HG03280 (cell line): Measurements from ENCODE around the gene RRAS2.
"Not testable (repeated sequence)": the region's sequence is repeated elsewhere in the genome, so short reads cannot be mapped to it uniquely, and the experiment has no call there.

Source experiments
- ATAC-seq: cut with Tn5 transposase; IDR thresholded peaks from one replicate; pipeline ENCODE4 v1.9.1; 2021; ENCODE audit warnings: mild to moderate bottlenecking, moderate library complexity; ENCODE audit not compliant: unreplicated experiment

Gene RRAS2

DNA sequence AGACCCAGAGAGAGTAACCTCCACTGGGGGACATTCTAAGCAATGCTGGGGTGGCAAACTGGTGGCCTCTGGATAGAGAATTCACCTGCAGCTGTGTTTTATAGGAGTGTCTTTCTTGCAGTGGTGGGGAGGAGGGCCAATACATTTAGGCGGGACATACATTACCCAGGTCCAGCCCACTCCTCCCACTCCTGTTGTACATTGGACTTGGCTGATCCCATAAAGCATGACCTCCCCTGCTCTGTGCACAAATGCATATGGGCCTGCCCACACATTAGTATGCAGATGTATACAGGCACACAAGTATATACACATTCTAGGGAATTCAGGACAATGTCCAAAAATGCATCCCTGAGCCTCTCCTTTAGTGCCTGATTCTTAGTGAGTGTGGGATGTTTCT lies 99.1 kb downstream of the RRAS2 start:
- ATAC-seq: no peak

GRCh38 chr11:14259186-14259784 lies 99.7 kb downstream of the RRAS2 start:
- no peak for ATAC-seq

DNA sequence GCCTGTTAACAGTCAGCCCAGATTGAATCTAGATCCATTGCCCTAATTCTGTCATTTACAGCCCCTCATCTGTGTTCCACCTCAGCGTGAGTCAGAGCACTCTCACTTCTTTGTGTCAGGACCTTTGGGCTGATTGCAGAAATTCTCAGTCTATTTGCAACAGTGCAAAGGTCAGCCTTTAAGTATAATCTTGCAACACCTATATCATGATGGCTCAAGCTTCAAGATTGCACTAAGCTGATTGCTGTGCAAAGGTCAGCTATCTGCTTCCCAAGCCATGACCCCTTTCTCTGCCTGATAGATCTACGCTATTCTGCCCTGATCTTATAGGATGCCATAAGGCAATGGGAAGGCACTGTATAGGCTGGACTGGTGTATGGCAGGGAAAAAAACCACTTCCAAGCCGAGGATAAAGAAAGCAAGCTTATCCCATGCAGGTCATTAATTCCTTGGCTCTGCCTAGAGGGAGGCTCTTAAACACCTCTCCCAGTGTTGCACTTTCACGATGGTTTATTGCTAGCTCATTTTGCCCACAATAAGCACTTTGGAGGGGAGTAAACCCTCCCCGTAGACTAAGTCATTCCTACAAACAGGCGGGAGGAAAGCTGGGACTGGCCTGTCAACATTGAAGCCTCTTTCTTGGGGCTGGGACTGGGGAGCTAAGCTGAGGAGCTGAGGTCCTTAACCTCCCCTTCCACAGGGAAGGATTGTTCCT lies 100.6 kb downstream of the RRAS2 start:
- ATAC-seq: no peak

DNA sequence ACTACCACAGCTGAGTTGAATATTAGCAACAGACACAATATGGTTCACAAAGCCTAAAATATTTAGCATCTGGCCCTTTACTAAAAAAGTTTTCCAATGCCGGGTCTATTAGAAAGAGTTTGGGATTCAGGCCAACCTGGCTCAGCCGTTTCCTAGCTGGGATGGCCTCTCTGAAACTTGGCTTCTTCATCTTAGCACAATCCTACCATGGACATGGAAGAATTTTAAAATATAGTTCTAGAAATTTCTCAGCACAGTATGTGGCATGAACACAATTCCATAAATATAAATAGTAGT lies 103.8 kb downstream of the RRAS2 start:
- no peak for ATAC-seq

DNA sequence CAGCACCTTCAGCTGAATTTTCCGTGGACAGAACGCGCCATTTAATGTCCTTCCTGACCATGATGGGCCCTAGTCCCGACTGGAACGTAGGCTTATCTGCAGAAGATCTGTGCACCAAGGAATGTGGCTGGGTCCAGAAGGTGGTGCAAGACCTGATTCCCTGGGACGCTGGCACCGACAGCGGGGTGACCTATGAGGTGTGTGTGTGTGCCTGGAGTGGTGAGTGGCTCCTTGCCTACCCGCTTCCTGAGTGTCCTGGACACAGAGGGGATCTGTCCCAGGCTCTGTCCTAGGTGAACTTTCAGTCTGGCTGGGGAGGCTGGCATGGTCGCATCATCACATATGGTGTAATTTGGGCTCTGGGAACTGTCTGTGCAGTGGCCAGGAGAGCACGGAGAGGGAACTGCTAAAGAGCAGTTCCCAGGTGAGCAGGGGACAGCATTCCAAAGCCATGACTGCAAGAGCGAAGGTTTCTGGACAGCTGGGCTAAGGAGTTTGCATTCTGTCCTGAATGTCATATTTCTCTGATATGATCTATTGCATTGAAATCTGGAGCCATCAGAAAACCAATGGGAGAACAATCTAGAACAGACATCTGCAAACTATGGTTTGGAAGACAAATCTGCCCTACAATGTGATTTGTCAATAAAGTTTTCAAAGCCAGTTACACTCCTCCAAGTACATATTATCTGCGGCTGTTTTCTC lies 104.3 kb downstream of the RRAS2 start:
- no peak for ATAC-seq

- no peak for ATAC-seq
These were observed 105.1 kb downstream of the RRAS2 start for GRCh38 chr11:14253840-14254239.

GRCh38 chr11:14253421-14253820 lies 105.6 kb downstream of the RRAS2 start:
- no peak for ATAC-seq

- not testable (repeated sequence) for ATAC-seq
These were observed 106.5 kb downstream of the RRAS2 start for GRCh38 chr11:14252501-14252900.

GRCh38 chr11:14251754-14252153 lies 107.2 kb downstream of the RRAS2 start:
- ATAC-seq: no peak

DNA sequence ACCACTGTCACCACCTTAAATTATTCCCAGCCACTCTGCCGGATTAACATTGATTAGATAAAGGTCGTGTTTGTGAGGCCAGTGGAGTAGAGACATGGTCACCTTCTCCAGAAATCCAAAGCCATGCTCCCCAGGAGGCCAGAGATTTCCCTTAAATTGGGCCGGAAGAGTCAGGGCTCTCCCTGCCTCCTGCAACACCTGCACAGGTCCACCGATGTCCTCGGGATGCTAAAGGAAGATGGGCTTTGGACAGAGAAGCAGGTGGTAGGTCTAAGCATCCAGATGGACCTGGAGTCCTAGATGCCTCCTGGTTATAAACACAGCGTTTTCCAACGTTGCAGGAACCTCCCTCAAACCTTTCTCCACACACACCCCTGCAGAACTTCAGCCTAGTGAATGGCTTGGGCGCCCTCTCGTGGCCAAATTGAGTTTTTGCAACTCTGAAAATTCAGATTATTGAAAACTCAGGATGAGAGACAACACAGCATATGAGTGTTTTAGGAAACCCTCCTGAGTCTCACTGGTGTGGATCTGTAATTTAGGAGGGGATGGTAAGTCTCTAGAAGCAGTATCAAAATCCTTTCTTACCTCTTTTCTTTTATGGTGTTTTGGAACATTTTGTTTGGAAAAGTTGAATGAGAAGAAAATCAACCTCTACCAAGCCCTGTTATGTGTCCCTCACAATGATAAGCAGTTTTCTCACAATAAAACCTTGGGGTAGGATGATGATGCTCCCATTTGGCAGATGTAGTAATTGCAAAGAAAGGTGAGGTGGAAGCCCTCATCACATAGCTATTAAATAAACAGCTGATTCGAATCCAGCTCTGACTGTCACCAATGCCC lies 109.6 kb downstream of the RRAS2 start:
- no peak for ATAC-seq

- ATAC-seq: no peak
These were observed 110.4 kb downstream of the RRAS2 start for GRCh38 chr11:14248580-14248981.

- no peak for ATAC-seq
These were observed 113.5 kb downstream of the RRAS2 start for GRCh38 chr11:14245444-14245843.

GRCh38 chr11:14244926-14245325 lies 114.1 kb downstream of the RRAS2 start:
- no peak for ATAC-seq

DNA sequence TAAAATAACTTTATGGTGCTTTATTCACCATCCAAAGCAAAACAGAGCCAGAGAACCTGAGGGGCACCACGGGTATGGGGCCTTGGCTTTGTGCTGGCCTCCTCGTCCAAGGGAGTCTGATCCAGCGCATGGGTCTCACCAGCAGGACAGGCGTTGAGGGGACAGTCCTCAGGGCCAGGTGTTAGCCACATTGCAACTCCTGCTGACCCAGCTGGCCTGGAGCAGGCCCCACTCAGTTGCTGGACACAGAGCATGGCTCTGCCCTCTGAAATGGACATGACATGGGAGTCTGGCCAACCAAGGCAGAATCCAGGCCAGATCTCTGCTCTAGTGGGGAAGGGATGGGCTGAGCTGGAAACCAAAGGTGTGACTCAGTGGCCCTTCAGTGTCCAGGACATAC lies 116.2 kb downstream of the RRAS2 start:
- ATAC-seq: no peak

DNA sequence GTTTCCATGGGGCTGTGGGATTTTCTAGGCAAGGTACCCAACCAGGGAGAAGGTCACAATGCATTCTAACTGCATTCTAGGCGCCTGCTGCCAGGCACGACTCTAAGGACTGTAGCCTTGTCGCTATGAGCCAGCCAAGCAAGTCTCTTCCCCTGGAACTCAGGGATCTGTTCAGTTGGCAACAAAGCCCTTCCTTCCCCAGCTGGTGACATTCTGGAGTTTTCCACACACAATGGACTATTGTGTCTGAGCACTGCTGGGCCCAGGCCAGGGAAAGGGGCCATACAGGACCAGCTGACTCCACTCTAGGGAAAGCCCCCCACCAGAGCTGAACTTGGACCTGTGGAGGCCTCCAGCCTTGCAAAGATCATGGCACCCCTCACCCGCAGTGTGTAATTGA lies 116.8 kb downstream of the RRAS2 start:
- no peak for ATAC-seq

- ATAC-seq: no peak
These were observed 118.0 kb downstream of the RRAS2 start for GRCh38 chr11:14240951-14241350.

GRCh38 chr11:14240221-14240620 lies 118.8 kb downstream of the RRAS2 start:
- no peak for ATAC-seq

GRCh38 chr11:14237444-14237961 lies 121.5 kb downstream of the RRAS2 start:
- peak; percentile 95 for ATAC-seq

GRCh38 chr11:14235701-14236100 lies 123.3 kb downstream of the RRAS2 start:
- ATAC-seq: no peak

GRCh38 chr11:14234446-14234845 lies 124.5 kb downstream of the RRAS2 start:
- ATAC-seq: no peak

DNA sequence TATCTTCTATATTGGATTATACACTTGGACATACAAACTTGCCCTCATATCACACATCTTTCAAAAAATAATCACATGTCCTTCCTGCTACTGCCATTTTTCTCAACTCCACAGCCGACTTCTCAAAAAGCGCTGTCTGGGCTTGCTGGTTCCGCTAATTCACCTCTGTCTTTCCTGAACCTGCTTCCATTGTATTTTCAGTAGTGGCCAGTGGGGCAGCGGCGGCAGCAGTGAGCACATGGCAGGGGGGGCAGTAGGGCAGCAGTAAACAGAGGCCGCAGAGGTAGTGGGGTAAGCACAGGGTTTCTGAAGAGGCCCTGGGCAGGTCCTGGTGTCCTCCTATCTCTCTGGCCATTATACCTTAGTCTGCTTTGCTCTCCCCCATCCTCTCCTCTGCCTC lies 126.3 kb downstream of the RRAS2 start:
- no peak for ATAC-seq
